ENCODE results near the gene IMP4.
A peak's percentile ranks its signal among the peaks of the same experiment; 100 is the strongest.

IMP4 gene

GRCh38 chr2:130337735-130338325 is 4.9 kb upstream of the IMP4 start:
- Histone ChIP-seq H3K79me2 (ENCODE audit: insufficient read depth, low read depth) (no peaks in the 10 kb centered on the region), H2AFZ (ENCODE audit: low read depth) (no peak overlapping the region), H3K9ac (no peak overlapping the region), H3K4me3 (IDR thresholded peaks at IDR 0.05; ENCODE audit: insufficient read depth, low read depth, low read length) (no peak overlapping the region), H4K20me1 (ENCODE audit: insufficient read depth) (no peaks in the 10 kb centered on the region), H3K36me3 (ENCODE audit: insufficient read depth) (no peaks in the 10 kb centered on the region), H3K27ac (no peak overlapping the region), H3K4me2 (no peak overlapping the region), H3K27me3 (ENCODE audit: insufficient read depth, low read depth) (no peaks in the 10 kb centered on the region), H3K4me1 (ENCODE audit: low read depth, poor library complexity, severe bottlenecking) (no peaks in the 10 kb centered on the region)
- TF ChIP-seq, protein P1, sequence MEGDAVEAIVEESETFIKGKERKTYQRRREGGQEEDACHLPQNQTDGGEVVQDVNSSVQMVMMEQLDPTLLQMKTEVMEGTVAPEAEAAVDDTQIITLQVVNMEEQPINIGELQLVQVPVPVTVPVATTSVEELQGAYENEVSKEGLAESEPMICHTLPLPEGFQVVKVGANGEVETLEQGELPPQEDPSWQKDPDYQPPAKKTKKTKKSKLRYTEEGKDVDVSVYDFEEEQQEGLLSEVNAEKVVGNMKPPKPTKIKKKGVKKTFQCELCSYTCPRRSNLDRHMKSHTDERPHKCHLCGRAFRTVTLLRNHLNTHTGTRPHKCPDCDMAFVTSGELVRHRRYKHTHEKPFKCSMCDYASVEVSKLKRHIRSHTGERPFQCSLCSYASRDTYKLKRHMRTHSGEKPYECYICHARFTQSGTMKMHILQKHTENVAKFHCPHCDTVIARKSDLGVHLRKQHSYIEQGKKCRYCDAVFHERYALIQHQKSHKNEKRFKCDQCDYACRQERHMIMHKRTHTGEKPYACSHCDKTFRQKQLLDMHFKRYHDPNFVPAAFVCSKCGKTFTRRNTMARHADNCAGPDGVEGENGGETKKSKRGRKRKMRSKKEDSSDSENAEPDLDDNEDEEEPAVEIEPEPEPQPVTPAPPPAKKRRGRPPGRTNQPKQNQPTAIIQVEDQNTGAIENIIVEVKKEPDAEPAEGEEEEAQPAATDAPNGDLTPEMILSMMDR (conservative IDR thresholded peaks at IDR 0.05; ENCODE audit: low read depth, low read length), result no peak

- TF ChIP-seq, protein P1 (conservative IDR thresholded peaks at IDR 0.05; ENCODE audit: low read depth, low read length), result no peak
- H3K27me3 ChIP-seq (ENCODE audit: insufficient read depth, low read depth), result no peaks in the 10 kb centered on the region
- H3K4me3 ChIP-seq (IDR thresholded peaks at IDR 0.05; ENCODE audit: insufficient read depth, low read depth, low read length), result no peak overlapping the region
- H3K36me3 ChIP-seq (ENCODE audit: insufficient read depth), result no peaks in the 10 kb centered on the region
- H3K27ac ChIP-seq, result no peak overlapping the region
- H4K20me1 ChIP-seq (ENCODE audit: insufficient read depth), result no peaks in the 10 kb centered on the region
- H3K4me2 ChIP-seq, result no peak overlapping the region
- H3K9ac ChIP-seq, result no peak overlapping the region
- no peak overlapping the region for H2AFZ ChIP-seq (ENCODE audit: low read depth)
- H3K4me1 ChIP-seq (ENCODE audit: low read depth, poor library complexity, severe bottlenecking), result peaks cover 2% of the 10 kb centered on the region
- peaks cover 9% of the 10 kb centered on the region for H3K79me2 ChIP-seq (ENCODE audit: insufficient read depth, low read depth)
These were observed 3.8 kb upstream of the IMP4 start for GRCh38 chr2:130338793-130339345.

DNA sequence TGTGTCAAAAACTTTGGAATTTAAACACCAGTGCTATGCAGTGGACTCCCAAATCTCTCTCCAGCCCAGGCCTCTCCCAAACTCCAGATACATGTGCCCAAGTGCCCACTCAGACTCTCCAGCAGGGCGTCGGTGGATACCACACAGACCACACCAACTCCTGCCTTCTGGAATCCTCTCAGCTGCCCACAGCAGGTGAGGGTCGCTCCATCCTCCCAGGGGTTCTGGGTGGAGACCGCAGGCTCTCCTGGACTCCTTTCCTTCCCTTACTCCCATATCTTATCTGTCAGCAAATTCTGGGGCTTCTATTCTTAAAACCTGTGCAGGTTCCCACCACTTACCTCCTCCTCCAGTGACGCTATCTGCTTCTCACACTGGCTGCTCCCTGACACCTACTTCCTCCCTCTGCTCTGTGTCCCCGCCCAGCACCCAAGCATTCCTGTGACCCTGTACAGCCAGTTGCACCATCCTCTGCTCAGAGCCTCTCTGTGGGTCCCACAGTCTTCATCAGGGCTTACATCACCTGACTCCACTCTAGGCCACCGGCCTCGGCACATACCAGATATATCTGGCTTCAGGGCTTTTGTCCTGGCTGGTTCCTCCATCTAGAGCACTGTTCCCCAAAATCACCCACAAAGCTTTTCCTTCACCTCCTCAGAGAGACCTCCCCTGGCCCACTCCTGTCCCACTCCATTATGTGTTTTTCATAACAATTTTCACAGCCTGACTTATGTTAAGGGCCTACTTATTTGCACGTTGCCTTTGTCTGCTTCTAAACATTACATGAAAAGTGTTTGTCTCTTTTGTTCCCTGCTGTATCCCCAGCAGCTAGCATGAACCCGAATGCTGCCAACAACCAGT is 2.6 kb upstream of the IMP4 start:
- Histone ChIP-seq H3K27ac (no peak overlapping the region), H3K27me3 (ENCODE audit: insufficient read depth, low read depth) (no peaks in the 10 kb centered on the region), H3K9ac (no peak overlapping the region), H4K20me1 (ENCODE audit: insufficient read depth) (no peaks in the 10 kb centered on the region), H3K4me3 (IDR thresholded peaks at IDR 0.05; ENCODE audit: insufficient read depth, low read depth, low read length) (no peak overlapping the region), H2AFZ (ENCODE audit: low read depth) (no peak overlapping the region), H3K4me2 (no peak overlapping the region), H3K79me2 (ENCODE audit: insufficient read depth, low read depth) (peaks cover 14% of the 10 kb centered on the region), H3K36me3 (ENCODE audit: insufficient read depth) (no peaks in the 10 kb centered on the region), H3K4me1 (ENCODE audit: low read depth, poor library complexity, severe bottlenecking) (peaks cover 7% of the 10 kb centered on the region)
- TF ChIP-seq, protein P1 (conservative IDR thresholded peaks at IDR 0.05; ENCODE audit: low read depth, low read length), result no peak

DNA sequence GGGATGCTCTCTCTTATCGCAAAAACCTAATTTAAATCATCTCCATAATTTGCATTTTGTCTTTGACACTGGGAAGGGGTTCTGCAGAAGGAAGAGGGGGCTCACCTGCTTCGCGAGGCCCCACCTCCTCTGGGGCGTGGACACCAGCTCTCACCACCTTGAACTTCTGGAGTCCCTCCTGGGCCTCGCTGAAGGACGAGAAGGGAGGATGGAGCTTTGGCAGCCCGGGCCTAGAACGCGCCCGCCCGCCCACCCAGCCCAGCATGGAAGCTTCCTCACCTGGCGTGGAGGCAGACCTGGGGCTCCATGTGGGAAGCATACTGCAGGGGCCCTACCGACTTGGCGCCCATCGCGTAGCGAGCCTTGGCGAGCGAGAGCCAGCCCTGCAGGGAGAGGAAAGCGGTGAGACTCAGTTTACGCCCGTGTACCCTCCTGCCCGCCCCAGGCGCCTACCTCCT is 1.1 kb upstream of the IMP4 start:
- peaks cover 14% of the 10 kb centered on the region for H3K79me2 ChIP-seq (ENCODE audit: insufficient read depth, low read depth)
- no peaks in the 10 kb centered on the region; the same call in 1 of the 2 replicates for H3K36me3 ChIP-seq (ENCODE audit: insufficient read depth)
- H4K20me1 ChIP-seq (ENCODE audit: insufficient read depth), result no peaks in the 10 kb centered on the region
- peak overlapping the region; percentile 90 for H2AFZ ChIP-seq (ENCODE audit: low read depth)
- H3K4me3 ChIP-seq (IDR thresholded peaks at IDR 0.05; ENCODE audit: insufficient read depth, low read depth, low read length), result peak overlapping the region; percentile 5
- H3K27me3 ChIP-seq (ENCODE audit: insufficient read depth, low read depth), result no peaks in the 10 kb centered on the region
- peaks cover 7% of the 10 kb centered on the region for H3K4me1 ChIP-seq (ENCODE audit: low read depth, poor library complexity, severe bottlenecking)
- peak overlapping the region; percentile 79; the same call in 1 of the 2 replicates for H3K9ac ChIP-seq
- peak overlapping the region; percentile 68 for H3K4me2 ChIP-seq
- TF ChIP-seq, protein P1 (conservative IDR thresholded peaks at IDR 0.05; ENCODE audit: low read depth, low read length), result no peak
- no peak overlapping the region for H3K27ac ChIP-seq
